HepG2 (cell line): ENCODE results near the gene ANTXRL.

ENCODE experiments used
- CBX2 ChIP-seq, 2 experiments: fragments of 200-600 bp in 1 of 2; sonication (generic); formaldehyde crosslinking in 1 of 2; IDR thresholded peaks; 2 replicates each; pipeline versions ENCODE4 v1.7.0 to v1.8.1; 2018 to 2022; ENCODE audit warnings: low read depth in 2 of 2, low read length in 1 of 2, mild to moderate bottlenecking in 1 of 2, missing genetic modification reagents in 1 of 2
- FOXK1 ChIP-seq: sonication (generic); formaldehyde crosslinking; IDR thresholded peaks from 2 replicates; pipeline ENCODE4 v1.4.0; 2020; ENCODE audit warnings: low read depth, missing genetic modification reagents, borderline replicate concordance
- PHF21A ChIP-seq: sonication (generic); formaldehyde crosslinking; IDR thresholded peaks from 2 replicates; pipeline ENCODE4 v1.5.0; 2020; ENCODE audit warnings: mild to moderate bottlenecking, missing genetic modification reagents
- REXO4 ChIP-seq: sonication (generic); formaldehyde crosslinking; IDR thresholded peaks from 2 replicates; pipeline ENCODE4 v1.8.0; 2022; ENCODE audit warnings: missing genetic modification reagents, mild to moderate bottlenecking, borderline replicate concordance
- ZNF274 ChIP-seq: sonication (generic); formaldehyde crosslinking; IDR thresholded peaks from 2 replicates; pipeline ENCODE4 v1.5.1; 2020; ENCODE audit warnings: mild to moderate bottlenecking, missing genetic modification reagents
- ZNF33A ChIP-seq: sonication (generic); formaldehyde crosslinking; IDR thresholded peaks from 2 replicates; pipeline ENCODE4 v1.5.1; 2020; ENCODE audit warnings: missing genetic modification reagents, mild to moderate bottlenecking, moderate library complexity, borderline replicate concordance

- TF ChIP-seq CBX2 (IDR thresholded peaks at IDR 0.05; ENCODE audit: low read depth, low read length) (no peak), CBX2 (CRISPR knock-in tag; IDR thresholded peaks at IDR 0.05; ENCODE audit: low read depth) (no peak), FOXK1 (no peak), ZNF274 (CRISPR knock-in tag) (no peak), REXO4 (CRISPR knock-in tag) (no peak), ZNF33A (CRISPR knock-in tag) (no peak), PHF21A (CRISPR knock-in tag) (no peak)
These were observed at the start of gene ANTXRL for GRCh38 chr10:46286991-46287693.
